Stimulated activated CD4-positive, alpha-beta T cell treated with anti-CD3 and anti-CD28 coated beads, Interleukin-4, amount 100 ng/mL, for 24 hours (primary cell): Measurements from ENCODE around the gene OR9Q1.
"Not testable (repeated sequence)": the region's sequence is repeated elsewhere in the genome, so short reads cannot be mapped to it uniquely, and the experiment has no call there.

ENCODE experiments used
- DNase-seq: peaks from one replicate; pipeline ENCODE4 v3.0.0-alpha.2; 2020

Gene OR9Q1

DNA sequence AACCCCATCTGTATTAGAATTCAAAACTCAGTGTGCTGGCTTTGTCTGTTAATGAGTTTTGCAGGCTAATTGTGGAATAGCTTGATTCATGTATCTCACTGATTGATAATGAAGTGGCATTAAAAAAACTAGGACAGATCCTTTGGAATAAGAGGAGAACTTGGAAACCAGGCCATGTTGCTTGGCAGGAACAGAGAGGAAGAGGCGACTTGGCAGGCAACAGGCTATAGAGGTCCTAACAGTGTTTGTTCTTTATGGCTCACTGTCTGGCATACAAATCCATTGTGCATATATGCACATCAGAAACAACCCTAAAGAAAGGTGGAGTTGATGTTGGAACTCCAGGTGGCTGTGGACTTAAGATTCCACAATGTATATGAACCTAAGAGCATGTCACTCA lies 119.1 kb downstream of the OR9Q1 start:
- DNase-seq = no peak

DNA sequence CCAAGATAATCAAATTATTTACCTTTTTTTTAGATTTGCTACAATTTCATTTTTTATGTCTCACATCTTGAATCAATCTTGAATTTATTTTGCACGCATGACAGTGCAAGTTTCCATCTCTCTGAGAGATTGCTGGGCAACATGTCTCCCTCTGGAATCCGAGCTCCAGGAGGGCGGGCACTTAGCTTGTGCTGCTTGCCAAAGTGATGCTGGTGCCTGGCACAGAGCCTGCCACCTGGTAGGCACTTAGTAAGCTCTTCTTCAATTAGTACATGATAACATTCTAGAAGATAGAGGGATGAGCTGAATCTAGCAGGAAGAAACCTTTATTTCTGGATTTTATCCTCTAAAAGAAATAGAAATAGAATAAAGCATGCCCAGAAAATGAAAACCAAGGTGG lies 129.1 kb downstream of the OR9Q1 start:
- DNase-seq = no peak

DNA sequence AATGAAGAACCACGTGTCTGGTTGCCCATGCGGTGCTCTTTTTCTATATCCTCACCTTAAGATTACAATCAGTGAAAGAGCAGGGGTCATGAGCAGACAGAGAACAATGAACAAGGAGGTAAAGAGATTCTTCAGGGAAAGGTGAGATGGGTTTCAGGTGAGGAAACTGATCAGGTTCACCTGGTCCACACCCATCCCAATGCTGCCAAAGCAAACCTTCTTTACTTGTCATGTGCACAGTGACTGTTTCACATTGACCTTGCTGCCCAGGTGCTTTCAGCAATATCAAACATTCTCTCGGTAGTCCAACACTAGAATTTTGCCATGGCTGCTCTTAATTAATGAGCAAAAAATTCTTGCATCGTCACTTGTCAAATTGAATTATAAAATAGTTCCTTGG lies 140.7 kb downstream of the OR9Q1 start:
- DNase-seq = no peak

DNA sequence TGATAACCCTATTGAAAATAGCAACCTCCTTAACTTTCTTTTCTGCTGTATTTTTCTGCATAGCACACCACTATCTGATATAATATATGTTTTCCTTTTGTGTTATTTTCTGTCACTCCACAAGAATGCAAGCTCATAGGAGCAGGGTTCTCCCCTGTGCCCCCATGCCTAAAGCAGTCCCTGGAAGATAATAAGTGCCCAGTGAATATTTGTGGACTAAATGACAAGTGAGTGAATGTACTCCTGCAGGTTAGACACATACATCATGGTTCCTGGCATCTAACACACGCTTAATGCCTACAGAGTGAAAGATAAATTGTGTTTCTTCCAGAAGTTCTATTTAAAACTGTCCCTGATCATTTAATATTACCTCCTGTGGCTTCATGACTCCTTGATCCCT lies 141.3 kb downstream of the OR9Q1 start:
- DNase-seq = no peak

DNA sequence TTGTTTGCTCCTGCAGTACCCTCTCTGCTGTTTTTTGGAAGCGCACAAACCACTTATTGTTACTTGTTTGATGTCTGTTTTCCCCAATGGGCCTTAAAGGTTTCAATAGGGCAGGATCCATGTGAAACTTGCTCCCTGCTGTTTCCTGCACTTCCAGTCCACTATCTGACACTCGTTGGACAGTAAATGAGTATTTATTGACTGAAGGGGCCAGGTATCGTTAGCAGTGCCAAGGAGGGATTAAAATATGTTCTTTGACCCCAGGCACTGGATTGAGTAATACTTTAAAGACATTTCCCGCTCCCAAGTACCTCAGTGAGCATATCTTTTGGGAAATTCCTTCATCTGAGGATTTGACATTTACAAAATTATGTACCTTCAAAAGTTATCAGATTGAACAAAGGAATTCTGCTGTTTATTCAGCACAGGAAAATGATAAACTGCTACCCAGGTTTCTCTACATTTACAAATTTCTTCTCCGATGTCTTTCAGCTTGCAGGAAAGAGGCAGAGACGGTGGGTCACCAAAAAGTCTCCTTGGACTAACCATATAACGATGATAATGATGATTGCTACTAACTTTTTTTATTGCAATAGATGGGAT lies 141.9 kb downstream of the OR9Q1 start:
- no peak for DNase-seq

DNA sequence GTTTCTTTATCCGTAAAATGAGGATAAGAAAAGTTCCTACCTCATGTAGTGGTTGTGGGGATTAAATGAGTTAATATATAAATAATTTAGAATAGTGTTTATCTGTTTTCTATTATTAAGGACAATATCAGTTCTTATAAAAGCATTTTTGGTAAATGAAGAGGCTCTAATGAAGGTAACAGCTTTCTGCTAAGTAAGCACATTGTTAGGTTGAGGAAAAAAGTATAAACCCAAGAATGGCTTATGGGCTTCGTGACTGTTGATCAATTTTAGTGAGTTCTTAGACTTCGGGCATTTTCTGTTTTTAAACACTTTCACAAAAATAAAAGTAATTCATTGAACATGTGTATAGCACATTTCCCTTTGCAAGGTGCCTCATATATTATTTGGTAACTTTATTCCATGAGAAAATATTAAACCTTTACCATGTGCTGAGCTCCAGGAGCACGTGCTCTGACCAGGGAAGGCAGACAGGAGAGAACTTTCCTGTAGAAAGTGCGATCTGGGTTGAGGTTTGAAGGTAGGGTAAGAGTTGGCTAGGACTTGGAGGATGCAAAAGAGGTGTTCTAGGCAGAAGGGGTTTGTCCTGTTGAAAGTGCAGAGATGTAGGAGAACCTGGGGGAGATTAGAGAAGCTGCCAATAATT lies 153.9 kb downstream of the OR9Q1 start:
- no peak for DNase-seq

DNA sequence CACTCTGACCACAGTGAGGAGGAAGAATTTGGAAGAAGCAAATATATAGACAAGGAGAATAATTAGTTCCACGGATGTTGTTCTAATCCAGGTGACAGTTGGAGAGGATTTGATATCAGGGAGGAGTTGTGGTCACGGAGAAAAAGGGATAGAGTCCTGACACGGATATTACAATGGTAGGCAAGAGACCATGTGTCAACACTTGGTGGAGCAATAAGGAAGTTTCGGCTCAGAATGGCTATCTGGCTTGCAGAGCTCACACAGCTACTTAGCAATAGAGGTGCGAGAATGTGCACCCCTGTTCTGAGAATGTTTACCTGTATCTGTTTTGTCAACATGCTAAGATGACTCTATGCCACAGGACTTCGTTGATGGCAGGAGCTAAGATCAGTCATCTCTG lies 154.8 kb downstream of the OR9Q1 start:
- no peak for DNase-seq

DNA sequence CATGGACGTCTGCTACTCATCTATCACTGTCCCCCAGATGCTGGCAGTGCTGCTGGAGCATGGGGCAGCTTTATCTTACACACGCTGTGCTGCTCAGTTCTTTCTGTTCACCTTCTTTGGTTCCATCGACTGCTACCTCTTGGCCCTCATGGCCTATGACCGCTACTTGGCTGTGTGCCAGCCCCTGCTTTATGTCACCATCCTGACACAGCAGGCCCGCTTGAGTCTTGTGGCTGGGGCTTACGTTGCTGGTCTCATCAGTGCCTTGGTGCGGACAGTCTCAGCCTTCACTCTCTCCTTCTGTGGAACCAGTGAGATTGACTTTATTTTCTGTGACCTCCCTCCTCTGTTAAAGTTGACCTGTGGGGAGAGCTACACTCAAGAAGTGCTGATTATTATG lies 156.0 kb downstream of the OR9Q1 start:
- no peak for DNase-seq

DNA sequence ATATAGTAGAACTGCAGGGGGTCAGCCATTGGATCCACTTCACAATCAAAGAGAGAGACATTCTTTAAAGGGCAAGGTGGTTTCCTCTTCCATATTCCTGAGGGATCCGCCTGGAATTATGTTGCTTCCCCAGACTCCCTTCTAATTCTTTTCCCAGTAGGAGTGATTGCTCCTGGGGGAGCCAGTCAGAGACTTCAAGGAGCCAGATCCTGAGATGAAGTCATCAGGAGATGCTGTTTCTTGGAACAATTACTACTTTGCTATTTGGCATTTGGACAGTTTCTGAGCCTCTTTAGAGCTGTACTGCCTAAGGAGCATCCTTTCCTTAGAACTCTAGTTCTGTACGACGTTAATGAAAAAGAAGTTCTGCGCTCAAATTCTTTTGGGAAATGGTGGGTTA lies 163.3 kb downstream of the OR9Q1 start:
- DNase-seq = no peak

DNA sequence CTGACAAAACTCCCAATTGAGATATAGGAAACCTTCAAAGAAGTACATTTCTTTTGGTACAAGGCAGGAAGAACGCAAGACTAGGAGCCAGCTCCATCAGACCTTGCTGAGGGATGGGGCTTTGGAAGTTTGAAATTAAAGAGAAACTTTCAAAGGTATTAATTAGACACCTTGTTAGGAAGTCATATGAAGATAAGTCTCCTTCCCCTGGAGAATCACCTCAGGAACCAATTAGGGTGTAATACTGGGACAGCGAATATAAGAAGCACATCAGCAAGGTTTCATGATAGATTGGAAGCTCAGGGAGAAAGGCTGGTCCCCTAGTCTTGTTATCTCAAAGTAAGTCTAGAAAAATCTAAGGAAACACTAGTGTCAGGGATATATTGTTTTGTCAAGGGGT lies 165.1 kb downstream of the OR9Q1 start, which contains the start of gene OR9Q2:
Gene OR9Q2, plus strand, starts transcription at position 301 of the 400 bp plus-strand sequence. CDS start 1,421 bp downstream, outside the sequence.
- no peak for DNase-seq

DNA sequence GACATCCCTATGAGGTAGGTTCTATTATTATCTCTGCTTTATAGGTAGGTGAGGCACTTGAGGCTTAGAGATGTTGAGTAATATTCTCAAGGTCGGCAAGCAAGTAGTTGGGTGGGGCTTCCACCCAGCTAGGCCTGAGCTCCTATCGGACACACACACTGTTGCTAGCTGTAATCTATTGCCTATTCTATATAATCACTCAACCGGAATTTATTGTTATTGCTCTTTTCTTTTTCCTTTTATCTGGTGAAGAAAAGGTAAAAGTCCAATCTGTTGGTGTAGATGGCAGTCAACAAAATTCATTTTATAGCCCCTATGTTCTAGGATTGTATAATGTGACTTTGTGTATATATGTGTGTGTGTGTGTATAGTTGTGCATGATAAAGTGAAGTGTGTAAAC lies 168.5 kb downstream of the OR9Q1 start:
- no peak for DNase-seq

DNA sequence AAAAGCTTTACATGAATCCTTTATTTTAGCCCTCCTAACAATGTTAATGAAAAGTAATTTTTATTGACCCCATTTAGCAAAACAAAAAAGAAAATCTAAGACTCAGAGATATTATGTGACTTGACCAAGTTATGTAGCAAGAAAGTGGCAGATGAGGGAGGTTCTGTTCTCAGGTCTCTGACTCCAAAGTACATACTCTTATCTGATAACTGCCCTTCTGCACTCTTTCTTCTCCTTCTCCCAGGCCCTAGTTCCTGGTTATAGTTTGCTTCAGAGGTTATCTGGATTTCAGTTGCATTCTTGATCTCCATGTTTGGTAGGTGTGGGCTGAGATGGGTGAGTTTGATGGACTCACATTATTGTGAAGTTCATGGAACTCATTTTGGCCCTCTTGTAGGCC lies 169.7 kb downstream of the OR9Q1 start:
- no peak for DNase-seq

DNA sequence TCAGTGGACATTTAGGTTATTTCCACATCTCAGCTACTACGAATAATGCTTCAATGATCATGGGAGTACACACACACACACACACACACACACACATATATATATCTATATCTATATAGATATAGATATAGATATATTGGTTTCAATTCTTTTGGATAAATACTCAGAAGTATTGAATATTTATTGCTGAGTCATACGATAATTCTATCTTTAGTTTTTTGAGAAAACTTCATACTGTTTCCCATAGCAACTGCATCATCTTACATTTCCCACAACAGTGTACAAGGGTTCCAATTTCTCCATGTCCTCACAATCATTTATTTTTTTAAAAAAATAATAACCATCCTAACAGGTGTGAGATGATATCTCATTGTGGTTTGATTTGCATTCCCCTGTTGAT lies 172.3 kb downstream of the OR9Q1 start:
- no peak for DNase-seq

DNA sequence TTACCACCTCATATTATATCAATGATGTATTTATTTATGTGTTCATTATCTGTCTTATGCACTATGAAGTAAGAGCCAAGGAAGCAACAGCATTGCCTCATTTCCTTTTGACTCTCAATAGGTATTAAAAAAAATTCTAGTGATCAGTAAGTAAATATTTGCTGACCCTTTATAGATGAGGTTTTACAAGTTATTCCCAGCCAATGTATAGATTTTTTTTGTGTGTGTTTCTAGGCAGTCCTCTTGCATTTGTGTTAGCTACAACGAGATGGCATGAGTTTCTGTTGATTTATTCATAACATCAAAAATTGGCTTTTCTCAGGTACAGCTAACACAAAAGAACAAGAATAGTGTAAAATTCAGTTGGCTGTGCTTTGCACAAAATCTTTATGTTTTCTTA lies 175.6 kb downstream of the OR9Q1 start:
- DNase-seq = no peak

DNA sequence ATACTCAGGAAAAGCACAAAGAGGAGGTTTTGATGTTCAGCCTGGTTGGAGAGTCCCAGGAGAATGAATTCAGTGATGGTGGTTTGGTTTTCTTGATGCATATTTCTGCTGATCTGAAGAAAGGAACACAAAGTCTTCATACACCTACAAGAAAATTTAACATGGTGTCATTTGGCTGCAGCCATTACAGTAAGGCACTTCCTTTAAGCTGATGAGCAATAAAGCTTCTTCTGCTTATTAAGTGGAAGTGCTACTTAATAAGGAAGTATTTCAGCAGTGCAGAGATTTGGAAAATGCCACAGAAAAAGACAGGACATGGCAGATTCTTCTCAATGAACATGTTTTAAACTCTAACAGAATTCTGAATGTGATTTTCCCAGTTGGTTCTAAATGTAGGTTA lies 180.4 kb downstream of the OR9Q1 start, which contains the start of gene OR1S2:
Gene OR1S2, minus strand, starts transcription at position 101 of the 400 bp plus-strand sequence. Its CDS starts 0 bp downstream, at position 101.
- DNase-seq = no peak

DNA sequence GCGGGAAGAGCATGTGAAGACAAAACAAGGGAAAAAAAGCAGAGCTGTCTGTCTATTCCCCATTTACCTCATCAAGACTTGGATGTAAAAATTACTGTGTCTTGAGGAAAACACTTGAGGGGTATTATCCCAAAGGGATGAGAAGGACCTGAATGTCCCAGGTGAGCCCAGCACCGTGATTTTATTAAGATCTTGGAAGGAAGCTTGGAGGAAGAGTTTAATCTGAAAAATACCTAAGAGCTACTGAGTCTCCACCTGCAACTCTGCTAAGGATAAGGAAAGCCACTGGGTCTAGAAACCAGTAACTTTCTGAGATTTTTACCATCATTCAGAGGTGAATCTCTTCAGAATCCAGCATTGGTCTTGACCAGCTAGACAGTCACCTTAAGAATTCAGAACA lies 188.7 kb downstream of the OR9Q1 start, which contains the start of gene OR1S1:
Gene OR1S1, plus strand, starts transcription at position 301 of the 400 bp plus-strand sequence.
- not testable (repeated sequence) for DNase-seq

DNA sequence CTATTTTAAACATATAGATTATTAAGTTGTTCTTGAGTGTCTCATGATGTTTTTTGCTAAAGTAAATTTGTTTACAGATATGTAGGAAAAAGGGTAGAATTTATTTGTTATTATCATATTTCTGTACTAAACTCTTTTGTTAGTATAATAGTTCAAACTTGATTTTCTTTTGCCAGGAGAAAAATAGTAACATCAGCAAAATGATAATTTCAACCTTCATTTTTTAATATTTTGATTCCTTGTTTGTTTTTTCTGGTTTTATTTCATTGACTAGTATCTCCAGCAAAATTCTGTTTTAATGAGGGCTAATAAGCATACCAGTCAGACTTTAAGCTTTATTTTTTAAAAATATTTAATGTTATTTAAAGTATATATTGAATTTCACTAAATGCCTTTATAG lies 192.8 kb downstream of the OR9Q1 start:
- no peak for DNase-seq

DNA sequence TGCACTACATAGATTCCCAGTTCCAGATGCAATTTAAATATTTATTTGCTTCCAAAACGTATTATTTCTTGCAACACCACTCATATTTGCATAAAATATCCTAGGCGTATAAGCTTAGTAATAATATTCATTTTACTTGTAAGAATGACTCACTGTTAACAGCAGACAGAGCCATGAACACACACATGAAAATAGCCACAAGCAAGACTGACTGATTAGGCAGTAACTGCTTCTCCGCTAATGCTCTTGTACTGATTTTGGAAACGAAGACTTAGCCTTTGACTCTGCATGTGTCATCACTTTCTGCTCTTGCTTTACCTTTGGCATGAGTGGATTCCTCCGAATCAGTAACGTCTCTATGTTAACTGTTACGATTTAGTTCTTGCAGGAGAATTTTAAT lies 199.0 kb downstream of the OR9Q1 start:
- no peak for DNase-seq

DNA sequence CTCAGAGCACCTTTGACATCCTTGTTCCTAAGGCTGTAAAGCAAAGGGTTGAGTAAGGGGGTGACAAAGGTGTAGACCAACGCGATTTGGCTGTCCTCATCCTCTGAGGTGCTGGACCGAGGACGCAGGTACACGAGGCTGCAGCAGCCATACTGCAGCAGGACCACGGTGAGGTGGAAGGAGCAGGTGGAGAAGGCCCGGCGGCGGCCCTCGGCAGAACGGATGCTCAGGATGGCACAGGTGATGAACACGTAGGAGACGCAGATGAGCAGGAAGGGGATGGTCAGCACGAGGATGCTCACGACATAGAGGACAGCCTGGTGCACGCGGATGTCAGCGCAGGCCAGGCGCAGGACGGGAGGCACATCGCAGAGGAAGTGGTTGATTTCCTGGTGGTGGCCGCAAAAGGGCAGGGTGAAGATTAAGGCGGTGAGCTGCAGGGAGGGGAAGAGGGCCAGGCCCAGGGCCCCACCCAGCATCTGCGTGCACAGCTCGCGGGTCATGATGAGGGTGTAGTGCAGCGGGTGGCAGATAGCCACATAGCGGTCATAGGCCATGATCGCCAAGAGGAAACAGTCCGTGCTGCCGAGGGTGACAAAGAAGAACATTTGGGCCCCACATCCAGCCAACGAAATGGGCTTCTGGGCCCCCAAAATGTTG lies 204.4 kb downstream of the OR9Q1 start:
- DNase-seq = no peak
